Measurements from ENCODE around the gene TMEM135. TPM values are rescaled to one million over a fixed set of nuclear protein-coding genes. Genes with fewer than 3 reads are reported as not detected.

TMEM135 gene
- total and polyA plus RNA-seq, 2 experiments from 2014 or later, result 11.0 to 11.9 TPM

GRCh38 chr11:87315229-87315628 is 277.5 kb downstream of the TMEM135 start:
- TF ChIP-seq EZH2phosphoT487 (IDR thresholded peaks at IDR 0.05; ENCODE audit: insufficient read depth, low read depth) (no peak), EZH2 (IDR thresholded peaks at IDR 0.05; ENCODE audit: insufficient read depth, poor library complexity, severe bottlenecking) (no peak)
- WGBS, 2 experiments (ENCODE audit: low coverage in 1 of 2, low lambda C conversion rate in 2 of 2, missing lambda C conversion rate in 2 of 2), result 89 to 93% methylated on average over 2 of the region's 2 CpGs
- Histone ChIP-seq H3K79me2 (ENCODE audit: insufficient read depth) (no peaks in the 10 kb centered on the region), H3K27ac (no peak overlapping the region), H3K4me3 (no peak overlapping the region), H3K36me3 (ENCODE audit: low read depth) (no peaks in the 10 kb centered on the region), H3F3A (ENCODE audit: insufficient read depth) (no peaks in the 10 kb centered on the region), H3K4me2 (ENCODE audit: unreplicated experiment) (no peak overlapping the region), H3K9me3 (ENCODE audit: low read depth) (no peaks in the 10 kb centered on the region), H3K27me3 (replicated peaks; ENCODE audit: insufficient read depth) (no peaks in the 10 kb centered on the region), H3K9ac (no peak overlapping the region), H3K4me1 (ENCODE audit: insufficient read depth) (no peaks in the 10 kb centered on the region), H4K20me1 (ENCODE audit: insufficient read depth) (no peaks in the 10 kb centered on the region), H3K9me2 (ENCODE audit: insufficient read depth) (no peaks in the 10 kb centered on the region), H2AFZ (no peak overlapping the region)
- no peak for DNase-seq
- in situ Hi-C loops (cut with MboI), result no loop called here

DNA sequence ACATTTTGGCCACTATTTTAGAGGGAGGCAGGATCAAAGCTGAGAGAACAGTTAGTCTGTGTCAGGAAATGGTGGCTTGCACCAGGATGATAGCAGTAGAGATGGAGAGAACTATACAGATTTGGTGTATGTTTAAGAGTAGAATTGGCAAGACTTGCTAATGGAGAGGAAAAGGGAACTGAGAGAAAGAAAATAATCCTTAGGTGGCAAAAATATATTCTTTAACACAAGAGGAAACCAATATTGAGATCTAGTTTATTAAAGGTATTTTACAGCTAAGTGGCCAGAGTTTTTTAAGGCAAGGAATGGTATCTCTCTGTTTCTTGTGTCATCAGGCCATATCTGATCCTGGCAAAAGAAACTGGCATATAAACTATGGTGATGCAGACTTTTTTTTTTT is 278.8 kb downstream of the TMEM135 start:
- in situ Hi-C loops (cut with MboI), result no loop called here
- DNase-seq, result no peak
- TF ChIP-seq EZH2 (IDR thresholded peaks at IDR 0.05; ENCODE audit: insufficient read depth, poor library complexity, severe bottlenecking), result no peak
- no peak for TF ChIP-seq EZH2phosphoT487 (IDR thresholded peaks at IDR 0.05; ENCODE audit: insufficient read depth, low read depth)
- Histone ChIP-seq H3K27me3 (replicated peaks; ENCODE audit: insufficient read depth) (no peaks in the 10 kb centered on the region), H3K4me2 (ENCODE audit: unreplicated experiment) (no peak overlapping the region), H3K9ac (no peak overlapping the region), H3K9me2 (ENCODE audit: insufficient read depth) (no peaks in the 10 kb centered on the region), H3K79me2 (ENCODE audit: insufficient read depth) (no peaks in the 10 kb centered on the region), H3K4me1 (ENCODE audit: insufficient read depth) (no peaks in the 10 kb centered on the region), H3K4me3 (no peak overlapping the region), H3F3A (ENCODE audit: insufficient read depth) (no peaks in the 10 kb centered on the region), H4K20me1 (ENCODE audit: insufficient read depth) (no peaks in the 10 kb centered on the region), H3K27ac (no peak overlapping the region), H2AFZ (no peak overlapping the region), H3K9me3 (ENCODE audit: low read depth) (no peaks in the 10 kb centered on the region), H3K36me3 (ENCODE audit: low read depth) (no peaks in the 10 kb centered on the region)

- Histone ChIP-seq H2AFZ (no peak overlapping the region), H3K9me3 (ENCODE audit: low read depth) (no peaks in the 10 kb centered on the region), H3K27me3 (replicated peaks; ENCODE audit: insufficient read depth) (no peaks in the 10 kb centered on the region), H3K27ac (no peak overlapping the region), H3K9ac (no peak overlapping the region), H3K4me2 (ENCODE audit: unreplicated experiment) (no peak overlapping the region), H4K20me1 (ENCODE audit: insufficient read depth) (no peaks in the 10 kb centered on the region), H3K4me3 (no peak overlapping the region), H3K4me1 (ENCODE audit: insufficient read depth) (no peaks in the 10 kb centered on the region), H3K9me2 (ENCODE audit: insufficient read depth) (no peaks in the 10 kb centered on the region), H3F3A (ENCODE audit: insufficient read depth) (no peaks in the 10 kb centered on the region), H3K36me3 (ENCODE audit: low read depth) (no peaks in the 10 kb centered on the region), H3K79me2 (ENCODE audit: insufficient read depth) (no peaks in the 10 kb centered on the region)
- WGBS, 2 experiments (ENCODE audit: low coverage in 1 of 2, low lambda C conversion rate in 2 of 2, missing lambda C conversion rate in 2 of 2), result 96 to 98% methylated on average over 2 of the region's 2 CpGs
- TF ChIP-seq EZH2phosphoT487 (IDR thresholded peaks at IDR 0.05; ENCODE audit: insufficient read depth, low read depth) (no peak), EZH2 (IDR thresholded peaks at IDR 0.05; ENCODE audit: insufficient read depth, poor library complexity, severe bottlenecking) (no peak)
- in situ Hi-C loops (cut with MboI), result no loop called here
- DNase-seq, result no peak
Observed at GRCh38 chr11:87317441-87317840, 279.7 kb downstream of the TMEM135 start.

- Histone ChIP-seq H3K4me1 (ENCODE audit: insufficient read depth) (no peaks in the 10 kb centered on the region), H3K4me2 (ENCODE audit: unreplicated experiment) (no peak overlapping the region)
- no peak for DNase-seq
Observed at GRCh38 chr11:87320123-87320522, 282.4 kb downstream of the TMEM135 start.

DNA sequence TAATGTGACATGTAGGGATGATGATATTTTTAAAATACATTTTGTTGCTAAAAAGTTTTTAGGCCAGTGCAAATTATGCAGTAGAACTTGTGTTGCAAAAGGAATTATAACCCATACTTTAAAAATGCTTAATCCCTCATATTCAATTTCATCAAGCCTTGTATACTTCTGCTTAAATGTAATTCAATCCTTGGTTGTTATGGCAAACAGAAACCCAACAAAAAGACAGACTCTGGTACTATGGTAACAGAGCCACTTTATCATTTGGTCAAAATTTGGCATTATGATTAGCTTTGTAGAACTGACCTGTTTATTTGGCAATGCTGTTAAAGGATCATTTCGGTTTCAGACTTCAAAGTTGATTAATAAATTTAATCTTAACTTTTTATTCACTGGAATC is 284.8 kb downstream of the TMEM135 start:
- DNase-seq, result no peak
- Histone ChIP-seq H3K4me1 (ENCODE audit: insufficient read depth) (no peaks in the 10 kb centered on the region), H3K9me3 (ENCODE audit: low read depth) (no peaks in the 10 kb centered on the region), H3K4me3 (no peak overlapping the region), H3F3A (ENCODE audit: insufficient read depth) (no peaks in the 10 kb centered on the region), H3K9ac (no peak overlapping the region), H2AFZ (no peak overlapping the region), H3K9me2 (ENCODE audit: insufficient read depth) (no peaks in the 10 kb centered on the region), H4K20me1 (ENCODE audit: insufficient read depth) (no peaks in the 10 kb centered on the region), H3K27me3 (replicated peaks; ENCODE audit: insufficient read depth) (no peaks in the 10 kb centered on the region), H3K36me3 (ENCODE audit: low read depth) (no peaks in the 10 kb centered on the region), H3K27ac (no peak overlapping the region), H3K4me2 (ENCODE audit: unreplicated experiment) (no peak overlapping the region), H3K79me2 (ENCODE audit: insufficient read depth) (no peaks in the 10 kb centered on the region)
- TF ChIP-seq EZH2phosphoT487 (IDR thresholded peaks at IDR 0.05; ENCODE audit: insufficient read depth, low read depth) (no peak), EZH2 (IDR thresholded peaks at IDR 0.05; ENCODE audit: insufficient read depth, poor library complexity, severe bottlenecking) (no peak)
- in situ Hi-C loops (cut with MboI), result no loop called here
- WGBS, 2 experiments (ENCODE audit: low coverage in 1 of 2, low lambda C conversion rate in 2 of 2, missing lambda C conversion rate in 2 of 2), result 88 to 93% methylated on average over 1 of the region's 1 CpG

More at GRCh38 chr11:87320123-87320522, 282.4 kb downstream of the TMEM135 start:
- no peak overlapping the region for H3K4me3 ChIP-seq
- H3K27ac ChIP-seq, result no peak overlapping the region
- no peaks in the 10 kb centered on the region for H4K20me1 ChIP-seq (ENCODE audit: insufficient read depth)
- no peaks in the 10 kb centered on the region for H3K27me3 ChIP-seq (replicated peaks; ENCODE audit: insufficient read depth)
- H3K9me3 ChIP-seq (ENCODE audit: low read depth), result no peaks in the 10 kb centered on the region
- no peaks in the 10 kb centered on the region for H3K36me3 ChIP-seq (ENCODE audit: low read depth)
- no peaks in the 10 kb centered on the region for H3K79me2 ChIP-seq (ENCODE audit: insufficient read depth)
- in situ Hi-C loops (cut with MboI), result no loop called here
- H3F3A ChIP-seq (ENCODE audit: insufficient read depth), result no peaks in the 10 kb centered on the region
- H3K9me2 ChIP-seq (ENCODE audit: insufficient read depth), result no peaks in the 10 kb centered on the region
- H2AFZ ChIP-seq, result no peak overlapping the region
- no peak overlapping the region for H3K9ac ChIP-seq
- TF ChIP-seq EZH2 (IDR thresholded peaks at IDR 0.05; ENCODE audit: insufficient read depth, poor library complexity, severe bottlenecking), result no peak
- TF ChIP-seq EZH2phosphoT487 (IDR thresholded peaks at IDR 0.05; ENCODE audit: insufficient read depth, low read depth), result no peak
